SK-N-SH (cell line): Measurements from ENCODE around the gene TUBA1A. TPM values are rescaled to one million over a fixed set of nuclear protein-coding genes. Genes with fewer than 3 reads are reported as not detected.
"Not testable (repeated sequence)": the region's sequence is repeated elsewhere in the genome, so short reads cannot be mapped to it uniquely, and the experiment has no call there.

Source experiments
- CTCF ChIA-PET: fragments of 300-600, 350-600 bp; formaldehyde crosslinking; extraction: SDS; loops from one replicate; lab custom pipeline; 2021; lab: Yijun Ruan, JAX
- POLR2A ChIA-PET: fragments of 350-600 bp; sonication (Branson Sonifier 250); formaldehyde crosslinking; extraction: SDS; loops from one replicate; lab custom pipeline; 2020; ENCODE audit warnings: antibody characterized with exemption, inconsistent platforms; lab: Yijun Ruan, JAX
- DNase-seq: peaks from one replicate; pipeline ENCODE4 v3.0.0; 2012
- H2AFZ ChIP-seq: fragments of 200-600 bp; sonication (generic); 2 replicates; pipeline ENCODE4 v1.8.1; 2016; ENCODE audit warnings: antibody characterized with exemption, mild to moderate bottlenecking, low read depth
- H3F3A ChIP-seq: fragments of 200-600 bp; sonication (generic); replicated peaks from 2 replicates; pipeline ENCODE3; 2016; ENCODE audit warnings: antibody characterized with exemption, mild to moderate bottlenecking; ENCODE audit not compliant: insufficient read depth
- H3K27ac ChIP-seq, 2 experiments: fragments of 200-500 bp in 1 of 2; fragments of 200-600 bp in 1 of 2; sonication (Bioruptor generic) in 1 of 2; sonication (generic), shearing (Covaris generic) in 1 of 2; 2 replicates each; pipeline versions ENCODE4 v1.5.1 to v1.6.1; 2014 to 2016; ENCODE audit warnings: low read depth in 2 of 2, inconsistent platforms in 1 of 2, low read length in 1 of 2, mild to moderate bottlenecking in 1 of 2, mixed read lengths in 1 of 2
- H3K27me3 ChIP-seq: fragments of 200-600 bp; sonication (generic), shearing (Covaris generic); 2 replicates; pipeline ENCODE4 v1.6.1; 2016; ENCODE audit warnings: mixed run types; ENCODE audit not compliant: insufficient read depth
- H3K36me3 ChIP-seq, 2 experiments: fragments of 200-500 bp in 1 of 2; fragments of 200-600 bp in 1 of 2; sonication (Bioruptor generic) in 1 of 2; sonication (generic) in 1 of 2; replicated peaks in 1 of 2; 2 replicates each; pipeline versions ENCODE3 to v1.5.1; 2014 to 2016; ENCODE audit warnings: low read length in 1 of 2, mild to moderate bottlenecking in 1 of 2; ENCODE audit not compliant: insufficient read depth in 2 of 2, control insufficient read depth in 1 of 2
- H3K4me1 ChIP-seq, 2 experiments: fragments of 200-500 bp in 1 of 2; fragments of 200-600 bp in 1 of 2; sonication (Bioruptor generic) in 1 of 2; sonication (generic), shearing (Covaris generic) in 1 of 2; 2 replicates each; pipeline versions ENCODE4 v1.5.1 to v1.6.1; 2014 to 2016; ENCODE audit warnings: low read depth in 1 of 2, low read length in 1 of 2, mixed run types in 1 of 2; ENCODE audit not compliant: insufficient read depth in 2 of 2, control insufficient read depth in 1 of 2
- H3K4me2 ChIP-seq: fragments of 200-600 bp; sonication (generic), shearing (Covaris generic); 2 replicates; pipeline ENCODE4 v1.6.1; 2017; ENCODE audit warnings: mixed run types
- H3K4me3 ChIP-seq, 2 experiments: fragments of 200-500 bp in 1 of 2; fragments of 200-600 bp in 1 of 2; sonication (Bioruptor generic) in 1 of 2; sonication (generic), shearing (Covaris generic) in 1 of 2; 2 replicates each; pipeline versions ENCODE4 v1.5.1 to v1.8.1; 2014 to 2016; ENCODE audit warnings: low read depth in 2 of 2, inconsistent platforms in 1 of 2, low read length in 1 of 2, mild to moderate bottlenecking in 1 of 2, mixed read lengths in 1 of 2, moderate library complexity in 1 of 2
- H3K79me2 ChIP-seq: fragments of 200-600 bp; sonication (generic); 2 replicates; pipeline ENCODE4 v1.8.1; 2017; ENCODE audit warnings: mild to moderate bottlenecking; ENCODE audit not compliant: insufficient read depth
- H3K9ac ChIP-seq: fragments of 200-600 bp; sonication (generic); 2 replicates; pipeline ENCODE4 v1.6.1; 2017; ENCODE audit warnings: mixed run types
- H3K9me2 ChIP-seq: fragments of 200-600 bp; sonication (generic); 2 replicates; pipeline ENCODE4 v1.6.1; 2017; ENCODE audit warnings: mixed run types
- H3K9me3 ChIP-seq: fragments of 200-600 bp; sonication (generic); 2 replicates; pipeline ENCODE4 v1.6.1; 2017; ENCODE audit warnings: mixed run types, mild to moderate bottlenecking, moderate library complexity
- H4K20me1 ChIP-seq: fragments of 200-600 bp; sonication (generic); 2 replicates; pipeline ENCODE4 v1.6.1; 2017; ENCODE audit warnings: mild to moderate bottlenecking, mixed run types; ENCODE audit not compliant: insufficient read depth
- CHD2 ChIP-seq: fragments of 150-350 bp; IDR thresholded peaks from 2 replicates; pipeline ENCODE4 v1.6.1; 2018; ENCODE audit warnings: low read length; ENCODE audit not compliant: partially characterized antibody
- ELF1 ChIP-seq: IDR thresholded peaks from 2 replicates; pipeline ENCODE4 v1.4.0; 2012
- EP300 ChIP-seq, 2 experiments: IDR thresholded peaks; 2 replicates each; pipeline versions ENCODE4 v1.4.0 to v1.6.1; 2012; ENCODE audit warnings: borderline replicate concordance in 1 of 2, low read depth in 1 of 2, low read length in 1 of 2
- EZH2phosphoT487 ChIP-seq: fragments of 200-600 bp; sonication (generic); IDR thresholded peaks from 2 replicates; pipeline ENCODE4 v1.6.1; 2017; ENCODE audit warnings: low read depth, mixed run types, mild to moderate bottlenecking, antibody characterized with exemption, moderate library complexity, borderline replicate concordance
- FOXJ3 ChIP-seq: sonication (generic); formaldehyde crosslinking; IDR thresholded peaks from 2 replicates; pipeline ENCODE4 v1.5.1; 2020; ENCODE audit warnings: mild to moderate bottlenecking, missing genetic modification reagents
- FOXM1 ChIP-seq: IDR thresholded peaks from 2 replicates; pipeline ENCODE4 v1.4.0; 2012; ENCODE audit warnings: low read depth, mild to moderate bottlenecking
- GATA2 ChIP-seq: sonication (generic); formaldehyde crosslinking; IDR thresholded peaks from 2 replicates; pipeline ENCODE4 v1.5.0; 2020; ENCODE audit warnings: mild to moderate bottlenecking, missing genetic modification reagents
- NFIC ChIP-seq: IDR thresholded peaks from 2 replicates; pipeline ENCODE4 v1.4.0; 2012; ENCODE audit warnings: borderline replicate concordance
- NRF1 ChIP-seq: IDR thresholded peaks from 2 replicates; pipeline ENCODE4 v1.6.1; 2012; ENCODE audit warnings: low read depth, mild to moderate bottlenecking, low read length
- RAD21 ChIP-seq: IDR thresholded peaks from 2 replicates; pipeline ENCODE4 v1.6.1; 2012; ENCODE audit warnings: mild to moderate bottlenecking, low read length
- RXRA ChIP-seq: IDR thresholded peaks from 2 replicates; pipeline ENCODE4 v1.4.0; 2012; ENCODE audit warnings: low read depth, mild to moderate bottlenecking, borderline replicate concordance
- SIN3A ChIP-seq: IDR thresholded peaks from 2 replicates; pipeline ENCODE4 v1.6.1; 2012; ENCODE audit warnings: low read depth, mild to moderate bottlenecking, low read length, moderate library complexity, borderline replicate concordance
- SMC3 ChIP-seq: IDR thresholded peaks from 2 replicates; pipeline ENCODE4 v1.6.1; 2012; ENCODE audit warnings: low read depth, low read length, improper control_type of control experiment
- TAF1 ChIP-seq: IDR thresholded peaks from 2 replicates; pipeline ENCODE4 v1.6.1; 2012; ENCODE audit warnings: low read depth, mild to moderate bottlenecking, low read length, moderate library complexity, borderline replicate concordance
- TCF12 ChIP-seq: IDR thresholded peaks from 2 replicates; pipeline ENCODE4 v1.4.0; 2012
- TEAD4 ChIP-seq: IDR thresholded peaks from 2 replicates; pipeline ENCODE4 v1.4.0; 2012; ENCODE audit warnings: mild to moderate bottlenecking, borderline replicate concordance; ENCODE audit not compliant: insufficient read depth
- WGBS: methylation state at CpG from one replicate; pipeline ENCODE4 v1.1.6; 2017; ENCODE audit warnings: low lambda C conversion rate; 5-methylcytosine and 5-hydroxymethylcytosine counted together
- polyA plus RNA-seq, 3 experiments: library from polyadenylated mRNA; depleted of rRNA; stranded (reverse); fragments of >200 nt; gene quantifications; 2 replicates each; pipeline ENCODE4 v1.2.3, GENCODE V29; 2012
- TF ChIP-seq, protein P1 (sequence below): IDR thresholded peaks from 2 replicates; pipeline ENCODE4 v1.4.0; 2012; ENCODE audit warnings: low read depth, borderline replicate concordance
- TF ChIP-seq, protein P2 (sequence below): fragments of 200-600 bp; sonication (generic); IDR thresholded peaks from 2 replicates; pipeline ENCODE4 v1.6.1; 2017; ENCODE audit warnings: antibody characterized with exemption, mild to moderate bottlenecking, moderate library complexity
- TF ChIP-seq, protein P3 (sequence below): IDR thresholded peaks from 2 replicates; pipeline ENCODE4; 2012
- TF ChIP-seq, protein P4 (sequence below): IDR thresholded peaks from 2 replicates; pipeline ENCODE4 v1.4.0; 2012; ENCODE audit warnings: low read depth, borderline replicate concordance

The TUBA1A gene
- polyA plus RNA-seq, 1 of the 3 experiments (the other 2 are of a cell fraction) = 1,427 TPM

DNA sequence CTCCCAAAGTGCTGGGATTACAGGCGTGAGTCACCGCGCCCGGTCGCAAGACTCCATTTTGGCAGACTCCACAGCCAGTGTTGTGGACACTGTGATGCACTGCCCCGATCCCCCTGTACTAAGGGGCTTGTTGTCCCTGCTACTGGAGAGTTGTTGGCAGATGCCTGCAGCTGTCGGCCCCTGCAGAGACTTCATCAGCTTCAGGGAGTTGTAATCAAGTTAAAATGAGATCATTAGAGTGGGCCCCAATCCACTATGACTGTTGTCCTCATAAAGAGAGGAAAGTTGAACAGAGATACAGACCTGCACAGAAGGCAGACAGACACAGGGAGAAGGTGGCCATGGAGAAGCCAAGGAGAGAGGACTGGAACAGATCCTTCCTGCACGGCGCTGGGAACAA is 23.7 kb upstream of the TUBA1A start:
- Histone ChIP-seq H3K9me2 (no peaks in the 10 kb centered on the region), H3K27ac (no peak overlapping the region), H3K4me2 (no peak overlapping the region), H3K79me2 (no peaks in the 10 kb centered on the region), H3K4me3 (no peak overlapping the region), H2AFZ (no peak overlapping the region), H4K20me1 (no peaks in the 10 kb centered on the region), H3K9ac (no peak overlapping the region), H3K9me3 (no peaks in the 10 kb centered on the region), H3K4me1 (peaks cover 9 to 18% of the 10 kb centered on the region in 2 experiments; a peak in 3 of 4 replicates), H3F3A (peaks cover 33% of the 10 kb centered on the region), H3K36me3 (no peaks in the 10 kb centered on the region), H3K27me3 (no peaks in the 10 kb centered on the region)
- CTCF ChIA-PET = no interaction called here
- TF ChIP-seq TAF1 (no peak), RXRA (no peak), FOXJ3 (CRISPR knock-in tag) (no peak), NRF1 (no peak), GATA2 (CRISPR knock-in tag) (no peak), SMC3 (no peak), ELF1 (no peak), EP300 (IDR thresholded peaks at IDR 0.05; ENCODE audit: borderline replicate concordance in 1 of 2, low read depth in 1 of 2, low read length in 1 of 2) (no peak), TCF12 (no peak), NFIC (no peak), RAD21 (no peak), EZH2phosphoT487 (no peak), CHD2 (no peak), FOXM1 (no peak), SIN3A (no peak), TEAD4 (no peak)
- TF ChIP-seq, protein P1, sequence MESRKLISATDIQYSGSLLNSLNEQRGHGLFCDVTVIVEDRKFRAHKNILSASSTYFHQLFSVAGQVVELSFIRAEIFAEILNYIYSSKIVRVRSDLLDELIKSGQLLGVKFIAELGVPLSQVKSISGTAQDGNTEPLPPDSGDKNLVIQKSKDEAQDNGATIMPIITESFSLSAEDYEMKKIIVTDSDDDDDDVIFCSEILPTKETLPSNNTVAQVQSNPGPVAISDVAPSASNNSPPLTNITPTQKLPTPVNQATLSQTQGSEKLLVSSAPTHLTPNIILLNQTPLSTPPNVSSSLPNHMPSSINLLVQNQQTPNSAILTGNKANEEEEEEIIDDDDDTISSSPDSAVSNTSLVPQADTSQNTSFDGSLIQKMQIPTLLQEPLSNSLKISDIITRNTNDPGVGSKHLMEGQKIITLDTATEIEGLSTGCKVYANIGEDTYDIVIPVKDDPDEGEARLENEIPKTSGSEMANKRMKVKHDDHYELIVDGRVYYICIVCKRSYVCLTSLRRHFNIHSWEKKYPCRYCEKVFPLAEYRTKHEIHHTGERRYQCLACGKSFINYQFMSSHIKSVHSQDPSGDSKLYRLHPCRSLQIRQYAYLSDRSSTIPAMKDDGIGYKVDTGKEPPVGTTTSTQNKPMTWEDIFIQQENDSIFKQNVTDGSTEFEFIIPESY = no peak
- TF ChIP-seq, protein P2, sequence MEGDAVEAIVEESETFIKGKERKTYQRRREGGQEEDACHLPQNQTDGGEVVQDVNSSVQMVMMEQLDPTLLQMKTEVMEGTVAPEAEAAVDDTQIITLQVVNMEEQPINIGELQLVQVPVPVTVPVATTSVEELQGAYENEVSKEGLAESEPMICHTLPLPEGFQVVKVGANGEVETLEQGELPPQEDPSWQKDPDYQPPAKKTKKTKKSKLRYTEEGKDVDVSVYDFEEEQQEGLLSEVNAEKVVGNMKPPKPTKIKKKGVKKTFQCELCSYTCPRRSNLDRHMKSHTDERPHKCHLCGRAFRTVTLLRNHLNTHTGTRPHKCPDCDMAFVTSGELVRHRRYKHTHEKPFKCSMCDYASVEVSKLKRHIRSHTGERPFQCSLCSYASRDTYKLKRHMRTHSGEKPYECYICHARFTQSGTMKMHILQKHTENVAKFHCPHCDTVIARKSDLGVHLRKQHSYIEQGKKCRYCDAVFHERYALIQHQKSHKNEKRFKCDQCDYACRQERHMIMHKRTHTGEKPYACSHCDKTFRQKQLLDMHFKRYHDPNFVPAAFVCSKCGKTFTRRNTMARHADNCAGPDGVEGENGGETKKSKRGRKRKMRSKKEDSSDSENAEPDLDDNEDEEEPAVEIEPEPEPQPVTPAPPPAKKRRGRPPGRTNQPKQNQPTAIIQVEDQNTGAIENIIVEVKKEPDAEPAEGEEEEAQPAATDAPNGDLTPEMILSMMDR = no peak
- TF ChIP-seq, protein P3, sequence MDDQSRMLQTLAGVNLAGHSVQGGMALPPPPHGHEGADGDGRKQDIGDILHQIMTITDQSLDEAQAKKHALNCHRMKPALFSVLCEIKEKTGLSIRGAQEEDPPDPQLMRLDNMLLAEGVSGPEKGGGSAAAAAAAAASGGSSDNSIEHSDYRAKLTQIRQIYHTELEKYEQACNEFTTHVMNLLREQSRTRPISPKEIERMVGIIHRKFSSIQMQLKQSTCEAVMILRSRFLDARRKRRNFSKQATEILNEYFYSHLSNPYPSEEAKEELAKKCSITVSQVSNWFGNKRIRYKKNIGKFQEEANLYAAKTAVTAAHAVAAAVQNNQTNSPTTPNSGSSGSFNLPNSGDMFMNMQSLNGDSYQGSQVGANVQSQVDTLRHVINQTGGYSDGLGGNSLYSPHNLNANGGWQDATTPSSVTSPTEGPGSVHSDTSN = no peak
- TF ChIP-seq, protein P4, sequence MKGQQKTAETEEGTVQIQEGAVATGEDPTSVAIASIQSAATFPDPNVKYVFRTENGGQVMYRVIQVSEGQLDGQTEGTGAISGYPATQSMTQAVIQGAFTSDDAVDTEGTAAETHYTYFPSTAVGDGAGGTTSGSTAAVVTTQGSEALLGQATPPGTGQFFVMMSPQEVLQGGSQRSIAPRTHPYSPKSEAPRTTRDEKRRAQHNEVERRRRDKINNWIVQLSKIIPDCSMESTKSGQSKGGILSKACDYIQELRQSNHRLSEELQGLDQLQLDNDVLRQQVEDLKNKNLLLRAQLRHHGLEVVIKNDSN = no peak
- no peak for DNase-seq
- POLR2A ChIA-PET = no interaction called here
- WGBS = 96% methylated on average over 9 of the region's 9 CpGs

DNA sequence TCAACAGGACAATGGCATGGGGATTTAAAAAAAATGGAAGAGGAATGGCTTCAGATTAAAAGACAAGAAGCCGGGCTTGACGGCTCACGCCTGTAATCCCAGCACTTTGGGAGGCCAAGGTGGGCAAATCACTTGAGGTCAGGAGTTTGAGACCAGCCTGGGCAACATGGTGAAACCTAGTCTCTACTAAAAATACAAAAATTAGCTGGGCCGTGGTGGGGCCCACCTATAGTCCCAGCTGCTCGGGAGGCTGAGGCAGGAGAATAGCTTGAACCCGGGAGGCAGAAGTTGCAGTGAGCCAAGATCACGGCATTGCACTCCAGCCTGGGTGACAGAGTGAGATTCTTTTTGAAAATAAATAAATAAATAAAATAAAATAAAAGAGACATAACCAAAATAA is 21.8 kb upstream of the TUBA1A start:
- CTCF ChIA-PET = interaction anchor here (0.7 kb wide), 1 partner anchor 24 kb away, joined by 3 read pairs; no protein-coding TSS in a partner anchor
- 98% methylated on average over 7 of the region's 7 CpGs for WGBS
- H3K36me3 ChIP-seq, POLR2A ChIA-PET, H3K27ac ChIP-seq, H3K4me2 ChIP-seq, H2AFZ ChIP-seq, DNase-seq, H4K20me1 ChIP-seq, H3K79me2 ChIP-seq, H3K9ac ChIP-seq, H3K4me3 ChIP-seq, H3K27me3 ChIP-seq, H3K9me2 ChIP-seq, H3K9me3 ChIP-seq: not testable (repeated sequence)
- Histone ChIP-seq H3K4me1 (peaks cover 7 to 18% of the 10 kb centered on the region in 2 experiments; a peak in 3 of 4 replicates), H3F3A (peaks cover 33% of the 10 kb centered on the region)
